Activated CD8-positive, alpha-beta memory T cell treated with anti-CD3 and anti-CD28 coated beads for 36 hours (primary cell): ENCODE measurements around the gene MOB3A. TPM values are rescaled to one million over a fixed set of nuclear protein-coding genes. Genes with fewer than 3 reads are reported as not detected.

Experiments used
- CTCF ChIA-PET: fragments of 350-600 bp; sonication (Branson Sonifier 250); formaldehyde crosslinking; loops from one replicate; lab custom pipeline; 2021; ENCODE audit warnings: antibody characterized with exemption; lab: Charles Lee
- POLR2A ChIA-PET: fragments of 350-600 bp; sonication (Branson Sonifier 250); formaldehyde crosslinking; loops from one replicate; lab custom pipeline; 2021; ENCODE audit warnings: antibody characterized with exemption; lab: Charles Lee
- total RNA-seq, 2 experiments: library from RNA; stranded (reverse); gene quantifications; one replicate each; pipeline ENCODE4 v1.2.3, GENCODE V29; 2021

MOB3A gene
- total RNA-seq, 2 experiments from 2014 or later = 173 to 181 TPM

DNA sequence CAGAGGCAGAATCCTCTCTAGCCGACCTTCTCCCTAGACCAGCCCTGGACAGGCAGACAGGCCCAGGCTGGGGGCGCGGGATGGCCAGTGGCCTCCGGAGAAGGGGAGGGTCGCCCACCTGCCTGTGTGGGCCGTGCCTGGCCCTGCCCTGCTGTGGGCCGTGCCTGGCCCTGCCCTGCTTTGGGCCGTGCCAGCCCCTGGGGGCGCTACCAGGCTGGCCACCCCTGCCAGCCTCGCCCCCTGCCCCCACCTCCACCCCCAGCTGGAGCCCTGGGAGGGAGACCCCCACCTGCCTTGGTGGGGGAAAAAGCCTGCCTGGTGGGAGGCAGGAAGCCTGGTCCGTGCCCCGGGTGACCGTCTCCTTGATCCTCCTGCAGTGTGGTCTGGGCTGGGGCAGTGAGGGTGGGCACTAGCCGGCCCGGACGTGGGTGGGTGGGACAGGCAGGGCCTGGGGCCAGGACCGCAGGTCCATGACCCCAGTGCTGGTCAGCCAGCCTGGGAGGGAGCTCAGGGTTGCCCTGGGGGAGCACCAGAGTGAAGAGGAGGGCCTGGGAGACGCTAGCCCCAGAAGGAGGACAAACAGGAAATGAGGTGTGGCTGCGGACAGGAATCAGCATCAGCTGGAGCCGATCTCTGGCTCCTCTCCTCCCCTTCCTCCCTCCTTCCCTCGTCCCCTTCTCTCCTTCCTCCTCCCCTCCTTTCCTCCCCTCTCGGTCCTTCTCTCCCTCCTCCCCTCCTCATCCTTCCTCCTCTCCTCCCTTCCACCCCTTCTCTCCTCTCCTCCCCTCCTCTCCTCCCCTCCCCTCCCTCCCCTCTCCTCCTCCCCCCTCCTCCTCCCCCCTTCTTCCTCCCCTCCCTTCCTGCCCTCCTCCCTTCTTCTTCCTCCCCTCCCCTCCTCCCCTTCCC, 39.9 kb downstream of the MOB3A start:
- CTCF ChIA-PET = interaction anchor here (0.6 to 2.7 kb wide), 4 partner anchors 14 to 37 kb away, joined by 3 to 8 read pairs (median 4); no protein-coding TSS in a partner anchor
- POLR2A ChIA-PET = interaction anchor here (0.6 to 0.7 kb wide), 2 partner anchors 14 to 57 kb away, joined by 3 to 5 read pairs; no protein-coding TSS in a partner anchor

GRCh38 chr19:2054763-2055162, 41.4 kb downstream of the MOB3A start:
- POLR2A ChIA-PET = no interaction called here
- CTCF ChIA-PET = no interaction called here

GRCh38 chr19:2053601-2054389, 42.3 kb downstream of the MOB3A start:
- CTCF ChIA-PET = interaction anchor here (0.8 to 2.7 kb wide), 2 partner anchors 8 to 11 kb away, joined by 4 to 7 read pairs; no protein-coding TSS in a partner anchor
- POLR2A ChIA-PET = interaction anchor here (0.5 kb wide), 1 partner anchor 46 kb away, joined by 4 read pairs; no protein-coding TSS in a partner anchor

DNA sequence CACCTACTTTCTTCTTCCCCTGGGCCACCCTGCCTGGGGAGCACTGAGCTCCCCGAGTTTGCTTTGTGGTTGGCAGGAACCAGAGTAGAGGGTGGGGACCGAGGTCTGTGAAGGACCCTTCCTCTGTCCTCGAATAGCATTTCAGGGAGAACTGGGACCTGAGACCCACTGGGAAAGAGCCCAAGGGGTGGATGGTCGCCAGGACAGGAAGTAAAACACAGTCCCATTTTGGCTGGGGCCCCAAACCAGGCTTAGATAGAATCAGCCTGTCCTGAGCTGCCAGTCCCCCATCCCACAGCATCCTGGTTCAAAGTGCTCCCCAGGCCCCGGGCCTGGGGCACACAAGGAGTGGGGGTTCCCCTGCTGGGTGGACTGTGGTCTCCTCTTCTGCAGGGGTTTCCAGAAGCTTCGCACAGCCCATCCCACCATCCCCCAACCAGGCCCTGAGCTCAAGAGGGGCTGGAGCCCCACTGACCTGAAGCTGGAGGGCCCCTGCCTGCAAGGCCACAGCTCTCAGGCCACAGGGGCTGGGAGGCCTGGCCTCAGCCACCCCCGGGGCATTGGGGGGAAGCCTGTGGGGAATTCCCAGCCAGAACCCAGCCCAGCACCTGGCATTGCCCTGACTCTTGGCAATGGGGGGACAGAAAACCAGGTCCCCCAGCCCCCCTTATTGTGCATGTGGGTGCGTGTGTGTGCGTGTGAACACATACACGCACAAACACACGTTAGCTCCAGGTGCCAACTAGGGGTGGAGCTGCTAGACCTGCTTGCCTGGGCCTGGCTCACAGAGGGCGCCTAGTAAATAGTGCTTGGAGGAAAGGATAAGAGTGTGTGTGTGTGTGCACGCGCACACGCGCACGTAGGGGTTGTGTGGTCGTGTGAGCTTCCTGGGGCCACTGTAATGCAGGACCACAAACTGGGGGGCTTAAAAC, 44.1 kb downstream of the MOB3A start:
- ChIA-PET POLR2A (interaction anchor here (0.5 to 2.2 kb wide), 11 partner anchors 9 to 43 kb away, joined by 3 to 33 read pairs (median 5); no protein-coding TSS in a partner anchor), CTCF (interaction anchor here (0.6 to 2.7 kb wide), 15 partner anchors 8 to 1130 kb away, joined by 3 to 13 read pairs (median 3); no protein-coding TSS in a partner anchor)

DNA sequence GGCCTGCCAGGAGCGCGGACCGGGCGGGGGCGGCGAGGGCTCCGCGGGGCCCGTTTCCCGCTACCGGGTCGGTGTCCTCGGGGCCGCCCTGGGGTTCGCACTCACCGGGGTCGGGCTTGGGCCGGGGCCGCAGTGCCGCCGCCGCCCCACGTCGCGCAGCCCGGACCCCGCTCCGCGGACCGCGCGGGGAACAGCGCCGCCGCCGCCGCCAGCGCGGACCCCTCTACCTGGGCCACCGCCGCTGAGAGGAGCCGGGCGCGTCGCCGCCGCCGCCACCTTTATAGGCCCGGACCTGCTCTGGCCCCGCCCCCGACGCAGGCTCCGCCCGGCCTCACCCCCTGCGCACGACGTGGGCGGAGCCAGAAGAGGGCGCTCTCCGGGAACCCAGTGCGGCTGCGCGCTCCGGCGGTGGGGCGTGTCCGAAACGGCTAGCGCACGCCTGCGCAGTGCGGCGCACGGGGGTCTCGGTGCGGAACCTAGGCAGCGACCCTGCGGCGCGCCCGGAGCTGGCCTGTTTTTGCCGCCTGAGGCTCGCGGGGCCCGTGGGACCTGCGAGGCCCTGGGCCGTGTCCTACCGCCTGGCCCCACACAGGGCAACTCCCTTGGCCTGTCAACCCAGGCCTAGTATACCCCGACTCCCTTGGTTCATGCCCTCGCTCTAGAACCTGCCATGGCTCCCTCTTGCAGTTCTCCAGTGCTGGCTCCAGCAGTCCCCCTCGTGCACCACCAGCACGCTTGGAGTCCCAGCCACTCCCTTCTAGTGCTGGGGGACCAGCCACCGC, 44.9 kb downstream of the MOB3A start, which contains the start of gene MKNK2:
TSS of gene MKNK2 (minus strand) at position 254 of the 782 bp plus-strand sequence. CDS start 393 bp downstream, outside the sequence.
- POLR2A ChIA-PET = interaction anchor here (0.5 to 2.2 kb wide), 8 partner anchors 9 to 32 kb away, joined by 3 to 33 read pairs (median 6); no protein-coding TSS in a partner anchor
- CTCF ChIA-PET = interaction anchor here (0.8 to 2.7 kb wide), 11 partner anchors 9 to 1129 kb away, joined by 3 to 13 read pairs (median 6); no protein-coding TSS in a partner anchor

- ChIA-PET CTCF (interaction anchor here (1.6 kb wide), 1 partner anchor 11 kb away, joined by 3 read pairs; no protein-coding TSS in a partner anchor), POLR2A (no interaction called here)
Observed at GRCh38 chr19:2050349-2050990, 45.7 kb downstream of the MOB3A start.

DNA sequence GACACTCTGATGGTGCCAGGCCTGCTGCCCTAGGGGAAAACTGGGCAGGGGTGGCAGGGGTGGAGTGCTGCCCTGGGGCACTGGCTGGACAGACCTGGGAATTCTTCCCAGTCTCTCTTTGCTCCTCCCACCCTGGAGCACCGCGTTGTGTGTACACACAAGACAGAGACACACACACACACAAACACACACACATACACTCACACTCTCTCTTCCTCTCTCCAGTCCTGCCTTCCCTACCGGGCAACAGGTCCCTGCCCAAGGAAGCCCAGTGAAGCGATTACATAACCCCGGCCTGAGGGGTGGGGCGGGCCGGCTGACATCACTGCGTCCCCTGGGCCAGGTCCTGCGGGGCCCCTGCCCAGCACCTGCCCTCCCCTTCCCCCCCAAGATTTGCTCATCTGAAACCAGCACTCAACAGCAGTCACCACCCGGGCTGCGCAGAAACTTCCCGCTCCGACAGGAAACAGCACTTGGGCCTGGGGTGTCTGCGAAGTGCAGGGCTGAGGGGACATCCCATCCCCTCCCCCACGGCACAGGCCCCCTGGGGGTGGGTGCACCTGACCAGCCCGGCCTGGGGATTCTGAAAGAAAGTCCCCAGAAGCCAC, 46.3 kb downstream of the MOB3A start:
- ChIA-PET POLR2A (interaction anchor here (1.1 to 1.6 kb wide), 2 partner anchors 10 to 11 kb away, joined by 3 to 10 read pairs; no protein-coding TSS in a partner anchor), CTCF (interaction anchor here (1.6 kb wide), 1 partner anchor 11 kb away, joined by 3 read pairs; no protein-coding TSS in a partner anchor)

GRCh38 chr19:2048959-2049740, 47.0 kb downstream of the MOB3A start:
- POLR2A ChIA-PET = interaction anchor here (0.7 to 1.6 kb wide), 3 partner anchors 10 to 14 kb away, joined by 3 to 10 read pairs (median 4); no protein-coding TSS in a partner anchor

GRCh38 chr19:2048104-2048958, 47.8 kb downstream of the MOB3A start:
- POLR2A ChIA-PET = interaction anchor here (0.7 to 1.6 kb wide), 3 partner anchors 9 to 13 kb away, joined by 3 to 10 read pairs (median 4); no protein-coding TSS in a partner anchor
- CTCF ChIA-PET = no interaction called here

More at GRCh38 chr19:2048959-2049740, 47.0 kb downstream of the MOB3A start:
- CTCF ChIA-PET = interaction anchor here (1.6 kb wide), 1 partner anchor 12 kb away, joined by 3 read pairs; no protein-coding TSS in a partner anchor

DNA sequence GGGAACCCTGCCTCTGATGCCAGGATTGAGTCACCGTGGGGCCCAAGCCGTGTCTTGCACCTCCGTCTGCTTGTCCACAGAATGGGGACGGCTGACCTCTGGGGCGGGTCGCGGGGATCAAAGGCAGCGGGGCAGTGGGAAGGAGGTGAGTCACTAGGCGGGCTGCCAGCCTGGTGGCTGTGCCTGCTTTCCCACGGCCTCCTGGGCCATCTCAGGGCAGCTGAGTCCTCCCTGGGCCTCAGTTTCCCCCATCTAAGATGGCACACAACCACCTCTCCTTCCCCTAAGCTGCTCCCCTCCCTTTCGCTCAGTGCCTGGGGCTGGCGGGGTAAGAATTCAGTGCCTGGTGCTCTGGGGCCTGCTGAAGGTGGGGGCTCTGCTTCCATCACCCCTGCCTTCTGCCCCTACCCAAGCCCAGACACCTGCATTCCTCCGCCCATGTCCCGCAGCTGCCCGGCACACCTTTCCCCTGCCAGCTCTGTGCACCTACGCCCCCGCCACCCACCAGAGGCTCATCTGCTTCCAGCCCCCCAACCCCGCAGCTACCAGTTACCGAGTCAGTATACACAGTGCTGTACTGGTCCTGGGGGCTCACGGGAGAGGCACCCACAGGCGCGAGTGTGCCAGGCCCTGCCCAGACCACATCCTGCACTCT, 48.5 kb downstream of the MOB3A start:
- CTCF ChIA-PET = interaction anchor here (0.6 kb wide), 1 partner anchor 19 kb away, joined by 3 read pairs; no protein-coding TSS in a partner anchor
- POLR2A ChIA-PET = interaction anchor here (1.0 kb wide), 1 partner anchor 36 kb away, joined by 3 read pairs; no protein-coding TSS in a partner anchor

GRCh38 chr19:2047076-2047448, 49.1 kb downstream of the MOB3A start:
- ChIA-PET POLR2A (interaction anchor here (1.0 kb wide), 1 partner anchor 37 kb away, joined by 3 read pairs; no protein-coding TSS in a partner anchor), CTCF (interaction anchor here (0.6 kb wide), 1 partner anchor 19 kb away, joined by 3 read pairs; no protein-coding TSS in a partner anchor)

GRCh38 chr19:2046046-2046907, 49.8 kb downstream of the MOB3A start:
- ChIA-PET POLR2A (interaction anchor here (1.0 kb wide), 1 partner anchor 37 kb away, joined by 3 read pairs; no protein-coding TSS in a partner anchor), CTCF (interaction anchor here (0.5 to 1.3 kb wide), 3 partner anchors 8 to 101 kb away, joined by 3 to 4 read pairs (median 3); no protein-coding TSS in a partner anchor)
